Measurements from ENCODE around the gene PRB4. TPM values are rescaled to one million over a fixed set of nuclear protein-coding genes. Genes with fewer than 3 reads are reported as not detected.
"Not testable (repeated sequence)": the region's sequence is repeated elsewhere in the genome, so short reads cannot be mapped to it uniquely, and the experiment has no call there.

Gene PRB4
- not detected for polyA plus RNA-seq (ENCODE audit: insufficient read length in 4 of 4)

DNA sequence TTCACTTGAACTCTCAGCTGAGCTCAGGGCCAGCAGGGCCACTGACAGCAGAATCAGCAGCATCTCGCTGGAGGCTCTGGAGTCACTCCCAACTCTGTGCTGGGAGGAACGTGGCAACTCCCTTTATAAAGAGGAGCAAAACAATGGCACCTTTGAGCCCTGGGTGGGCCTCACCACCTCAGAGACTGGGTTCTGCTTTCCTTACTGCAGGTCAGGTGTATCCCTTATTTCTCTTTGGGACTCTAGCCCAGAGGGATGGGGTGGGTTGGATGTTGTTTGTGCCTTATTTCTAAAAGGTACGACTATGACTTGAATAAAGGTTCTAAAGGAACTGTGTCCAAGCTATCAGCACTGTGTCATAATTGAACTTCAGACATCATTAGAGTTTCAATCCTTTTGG, at the start of gene PRB4:
Gene PRB4 (minus strand): TSS at position 101 of the 400 bp plus-strand sequence. CDS start 38 bp downstream, at position 63.
- no peak for DNase-seq (ENCODE audit: low read depth in 4 of 4, low spot score in 2 of 4)

DNA sequence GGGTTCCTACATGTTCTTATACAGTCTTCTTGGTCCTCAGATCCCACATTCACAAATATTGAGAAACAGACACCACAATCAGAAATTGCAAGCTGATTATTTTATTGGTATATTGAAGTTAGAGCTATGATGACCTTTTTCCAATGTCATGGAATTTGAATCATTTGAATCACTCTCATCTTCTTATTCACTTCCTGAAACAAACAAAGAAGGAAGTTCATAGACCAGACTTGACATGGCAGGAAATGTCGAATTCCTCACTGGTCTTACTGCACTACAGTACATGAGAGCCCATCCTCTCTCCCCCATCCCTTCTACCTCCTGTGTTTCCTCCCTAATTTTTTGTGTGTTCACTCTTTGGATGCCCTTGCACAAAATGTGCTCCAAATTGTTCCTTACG, 41.5 kb upstream of the PRB4 start:
- DNase-seq (ENCODE audit: low read depth in 4 of 4, low spot score in 2 of 4), result not testable (repeated sequence)

DNA sequence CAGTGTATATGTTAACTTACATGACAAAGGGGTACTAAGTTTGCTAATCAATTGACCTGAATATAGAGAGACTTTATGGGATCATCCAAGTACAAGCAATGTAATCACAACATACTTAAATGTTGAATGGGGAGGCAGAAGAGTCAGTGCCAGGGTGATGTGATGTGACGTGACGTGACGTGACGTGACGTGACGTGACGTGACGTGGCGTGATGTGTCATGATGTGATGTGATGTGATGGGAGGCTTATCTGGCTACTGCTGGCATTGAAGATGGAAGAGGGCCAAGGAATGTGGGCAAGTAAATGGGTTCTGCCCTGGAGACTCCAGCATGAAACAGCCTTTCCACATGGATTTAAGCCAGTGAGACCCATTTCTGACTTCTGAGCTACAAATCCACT, 38.2 kb upstream of the PRB4 start:
- DNase-seq (ENCODE audit: low read depth in 4 of 4, low spot score in 2 of 4), result no peak

DNA sequence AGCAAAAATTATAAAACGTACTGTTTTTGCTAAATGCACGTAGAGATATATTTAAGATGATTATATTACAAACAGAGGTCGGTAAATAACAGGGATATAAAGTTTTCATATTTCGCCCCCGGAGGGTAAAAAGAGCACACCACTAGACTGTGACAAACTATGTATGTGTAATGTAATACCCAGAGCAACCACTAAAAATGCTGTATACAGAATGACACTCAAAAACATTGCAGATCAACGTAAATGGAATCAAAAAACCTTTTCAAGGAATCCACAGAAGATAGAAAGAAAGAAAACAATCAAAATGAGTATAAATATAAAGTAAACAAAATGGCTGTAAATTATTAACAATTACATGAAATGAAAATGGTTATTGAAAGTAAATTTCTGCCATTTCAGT, 37.6 kb upstream of the PRB4 start:
- DNase-seq (ENCODE audit: low read depth in 4 of 4, low spot score in 2 of 4), result no peak

DNA sequence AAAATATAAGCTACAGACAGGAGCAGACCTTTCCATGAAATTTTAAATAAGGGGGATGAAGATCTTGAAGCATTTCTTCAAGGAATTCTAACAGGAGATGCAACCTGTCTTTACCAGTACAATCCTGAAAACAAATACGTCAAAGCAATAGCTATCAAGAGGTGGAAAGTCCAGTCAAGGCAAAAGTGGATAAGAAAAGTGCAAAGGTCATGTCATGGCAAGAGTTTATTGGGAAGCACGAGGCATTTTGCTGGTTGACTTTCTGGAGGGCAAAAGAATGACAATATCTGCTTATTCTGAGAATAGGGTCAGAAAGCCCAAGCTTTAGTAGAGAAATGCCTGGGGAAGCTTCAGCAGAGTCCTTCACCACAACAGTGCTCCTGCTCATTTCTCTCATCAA, 34.3 kb upstream of the PRB4 start:
- no peak for DNase-seq (ENCODE audit: low read depth in 4 of 4, low spot score in 2 of 4)

DNA sequence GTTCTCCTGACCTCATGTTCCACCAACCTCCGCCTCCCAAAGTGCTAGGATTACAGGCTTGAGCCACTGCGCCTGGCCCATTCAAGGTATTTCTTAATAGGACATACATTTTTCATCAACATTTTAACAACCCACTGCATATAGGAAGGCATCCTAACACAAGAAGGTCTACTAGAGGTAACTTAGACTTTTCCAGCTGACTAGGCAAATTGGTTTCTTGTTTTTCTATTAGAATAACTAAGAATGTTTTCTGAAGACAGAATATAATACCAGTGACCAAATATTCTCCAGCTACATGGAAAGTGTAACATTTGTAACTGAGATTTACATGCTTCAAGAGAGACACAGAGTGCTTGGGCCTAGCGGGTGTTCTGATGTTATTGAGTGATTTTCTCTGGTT, 14.2 kb upstream of the PRB4 start:
- DNase-seq (ENCODE audit: low read depth in 4 of 4, low spot score in 2 of 4), result no peak

DNA sequence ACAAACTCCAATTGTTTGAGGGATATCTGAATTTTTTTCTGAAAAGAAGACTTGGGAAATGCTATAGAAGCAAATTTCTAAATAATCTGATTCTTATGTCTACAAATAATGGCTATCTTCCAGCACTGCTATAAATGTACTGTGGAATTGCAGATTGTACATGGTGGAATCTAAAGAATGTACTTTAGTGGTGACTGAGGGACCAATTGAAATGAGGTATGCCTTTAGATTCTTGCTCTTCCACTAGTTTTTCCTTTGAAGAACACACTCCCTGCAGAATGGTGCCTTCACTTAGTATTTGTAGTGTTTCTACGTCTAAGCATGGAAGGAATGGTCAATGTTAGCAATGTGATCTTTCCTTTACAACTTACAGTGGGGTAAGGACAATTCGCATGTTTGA, 11.7 kb upstream of the PRB4 start:
- no peak for DNase-seq (ENCODE audit: low read depth in 4 of 4, low spot score in 2 of 4)

DNA sequence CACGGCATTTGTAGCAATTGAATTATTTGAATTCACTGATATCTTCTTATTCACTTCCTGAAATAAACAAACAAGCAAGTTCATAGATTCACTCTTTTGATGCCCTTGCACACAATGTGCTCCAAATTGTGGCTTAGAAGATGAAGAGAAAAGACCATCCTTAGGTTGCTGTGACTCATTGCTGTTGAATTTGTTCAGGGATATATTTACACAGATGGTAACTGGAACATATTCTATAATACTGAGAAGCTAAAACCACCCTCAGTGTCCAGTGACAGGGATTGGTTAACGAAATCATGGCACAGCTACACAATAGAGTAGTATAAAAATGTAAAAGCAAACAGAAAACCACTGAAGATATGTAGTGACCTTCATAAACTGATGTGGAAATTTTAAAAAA, 3.1 kb downstream of the PRB4 start:
- DNase-seq (ENCODE audit: low read depth in 4 of 4, low spot score in 2 of 4), result no peak

DNA sequence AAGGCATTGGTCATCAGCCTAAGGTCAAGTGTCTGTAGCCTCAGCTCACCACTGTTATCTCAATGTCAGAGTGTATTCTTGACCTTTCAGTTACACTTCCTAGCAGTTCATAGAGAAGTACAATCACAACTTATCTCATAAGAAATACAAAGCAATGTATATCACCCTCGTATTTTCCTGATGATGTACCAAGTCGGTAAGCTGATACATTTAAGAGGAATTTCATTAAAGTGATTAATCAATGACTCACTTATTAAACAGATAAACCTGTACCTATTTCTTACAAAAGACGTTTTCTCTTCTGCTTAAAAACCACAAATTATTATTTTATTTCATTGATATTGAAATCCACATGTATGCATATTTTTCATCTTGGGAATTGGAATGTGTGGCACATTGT, 36.8 kb downstream of the PRB4 start:
- no peak for DNase-seq (ENCODE audit: low read depth in 4 of 4, low spot score in 2 of 4)

DNA sequence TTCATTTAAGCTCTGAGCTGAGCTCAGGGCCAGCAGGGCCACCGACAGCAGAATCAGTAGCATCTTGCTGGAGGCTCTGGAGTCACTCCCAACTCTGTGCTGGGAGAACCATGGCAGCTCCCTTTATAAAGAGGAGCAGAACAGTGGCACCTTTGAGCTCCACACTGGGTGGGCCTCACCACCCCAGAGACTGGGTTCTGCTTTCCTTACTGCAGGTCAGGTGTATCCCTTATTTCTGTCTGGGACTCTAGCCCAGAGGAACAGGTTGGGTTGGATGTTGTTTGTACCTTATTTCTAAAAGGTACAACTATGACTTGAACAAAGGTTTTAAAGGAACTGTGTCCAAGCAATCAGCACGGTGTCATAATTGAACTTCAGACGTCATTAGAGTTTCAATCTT, 40.6 kb downstream of the PRB4 start, which contains the start of gene PRB3:
Gene PRB3 (minus strand): TSS at position 101 of the 400 bp plus-strand sequence. CDS start 38 bp downstream, at position 63.
- no peak for DNase-seq (ENCODE audit: low read depth in 4 of 4, low spot score in 2 of 4)

DNA sequence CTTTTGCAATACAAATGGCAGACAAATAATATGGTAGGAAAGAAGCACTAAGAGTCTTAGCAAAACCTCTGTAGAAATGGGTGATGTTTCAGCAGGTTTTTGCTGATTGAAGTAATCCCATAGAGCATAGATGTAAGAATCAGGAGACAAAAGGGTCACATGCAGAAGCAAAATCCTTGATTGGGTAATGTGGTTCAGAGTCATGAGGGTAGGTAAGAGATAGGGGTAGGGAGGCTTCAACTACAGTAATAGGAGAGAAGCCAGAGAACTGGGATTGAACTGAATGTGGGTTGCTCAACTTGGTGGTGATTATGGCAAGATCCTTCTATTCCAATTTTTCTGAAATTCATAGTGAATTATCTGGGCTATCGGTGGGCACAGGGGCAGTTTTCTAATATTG, 45.7 kb downstream of the PRB4 start:
- no peak for DNase-seq (ENCODE audit: low read depth in 4 of 4, low spot score in 2 of 4)

Other genes with a start within 250 kb of the PRB4 start
- gene TAS2R46, start 248.1 kb downstream of the PRB4 start, polyA plus RNA-seq (ENCODE audit: insufficient read length in 4 of 4), result under 1 TPM in 3 of 4 donors, not detected in 1; 0.14 to 0.24 (median 0.23) TPM
- gene TAS2R43, start 218.1 kb downstream of the PRB4 start, polyA plus RNA-seq (ENCODE audit: insufficient read length in 4 of 4), result under 1 TPM in 3 of 4 donors, not detected in 1; 0.31 to 0.81 (median 0.66) TPM
- under 1 TPM in 3 of 4 donors, not detected in 1; 0.16 to 0.26 (median 0.22) TPM for gene TAS2R30, start 175.8 kb downstream of the PRB4 start, polyA plus RNA-seq (ENCODE audit: insufficient read length in 4 of 4)
- gene SMIM10L1, start 139.2 kb downstream of the PRB4 start, polyA plus RNA-seq (ENCODE audit: insufficient read length in 4 of 4), result 10 to 100 TPM; 16.5 to 18.3 (median 17.7) TPM
- under 1 TPM in 1 of 4 donors, not detected in 3; 0.17 TPM for gene TAS2R42, start 123.5 kb downstream of the PRB4 start, polyA plus RNA-seq (ENCODE audit: insufficient read length in 4 of 4)
- not detected for gene PRB3, start 40.7 kb downstream of the PRB4 start, polyA plus RNA-seq (ENCODE audit: insufficient read length in 4 of 4)
- not detected for gene PRB2, start 85.1 kb upstream of the PRB4 start, polyA plus RNA-seq (ENCODE audit: insufficient read length in 4 of 4)